H1 (cell line): ENCODE results near the gene NOTCH2. TPM values are rescaled to one million over a fixed set of nuclear protein-coding genes. Genes with fewer than 3 reads are reported as not detected.

ENCODE experiments used
- CTCF ChIA-PET: fragments of 300-600 bp; sonication (Branson Sonifier 250); formaldehyde crosslinking; loops from one replicate; lab custom pipeline; 2021; ENCODE audit not compliant: partially characterized antibody; lab: Charles Lee
- POLR2A ChIA-PET: fragments of 300-600 bp; sonication (Branson Sonifier 250); formaldehyde crosslinking; loops from one replicate; lab custom pipeline; 2021; ENCODE audit warnings: inconsistent platforms; ENCODE audit not compliant: partially characterized antibody; lab: Charles Lee
- DNase-seq, 2 experiments: peaks; one replicate each; pipeline versions ENCODE4 v3.0.0 to v3.0.0-alpha.2; 2010 to 2022; ENCODE audit warnings: low spot score in 2 of 2, low read depth in 1 of 2, mixed read lengths in 1 of 2
- FAIRE-seq: peaks from 2 replicates; lab custom pipeline; 2011; peaks lifted over from hg19 to GRCh38; lab: Jason Lieb, UNC
- H2AFZ ChIP-seq: 2 replicates; pipeline ENCODE4 v1.8.1; 2012; ENCODE audit warnings: low read length, inconsistent platforms
- H2AK5ac ChIP-seq: 2 replicates; pipeline ENCODE4 v1.6.1; 2013; ENCODE audit warnings: low read depth, low read length
- H2BK120ac ChIP-seq: replicated peaks from 2 replicates; pipeline ENCODE3; 2013; ENCODE audit warnings: low read depth, low read length, inconsistent platforms
- H2BK12ac ChIP-seq: 2 replicates; pipeline ENCODE4 v1.6.1; 2013; ENCODE audit warnings: low read depth, low read length
- H2BK15ac ChIP-seq: 2 replicates; pipeline ENCODE4 v1.6.1; 2013; ENCODE audit warnings: low read length
- H2BK20ac ChIP-seq: 2 replicates; pipeline ENCODE4 v1.6.1; 2013; ENCODE audit warnings: low read length
- H2BK5ac ChIP-seq: 2 replicates; pipeline ENCODE4 v1.6.1; 2013; ENCODE audit warnings: low read depth, low read length
- H3K14ac ChIP-seq: 2 replicates; pipeline ENCODE4 v1.6.1; 2013; ENCODE audit warnings: inconsistent platforms; ENCODE audit not compliant: insufficient read length
- H3K18ac ChIP-seq: 2 replicates; pipeline ENCODE4 v1.6.1; 2013; ENCODE audit warnings: low read length; ENCODE audit errors: extremely low read depth
- H3K23ac ChIP-seq: 2 replicates; pipeline ENCODE4 v1.6.1; 2013; ENCODE audit warnings: inconsistent platforms; ENCODE audit not compliant: insufficient read length
- H3K23me2 ChIP-seq: 2 replicates; pipeline ENCODE4 v1.6.1; 2013; ENCODE audit warnings: low read depth, low read length
- H3K27ac ChIP-seq: 2 replicates; pipeline ENCODE4 v1.6.1; 2011; ENCODE audit warnings: low read depth, low read length, inconsistent platforms
- H3K27me3 ChIP-seq, 4 experiments: replicated peaks in 1 of 4; 1 replicate in 1 of 4; 2 replicates in 3 of 4; pipeline versions ENCODE4 v1.6.1 to v1.8.1; 2011 to 2013; ENCODE audit warnings: low read length in 3 of 4, mild to moderate bottlenecking in 3 of 4, inconsistent platforms in 2 of 4, mixed read lengths in 2 of 4, moderate library complexity in 1 of 4; ENCODE audit not compliant: control insufficient read depth in 3 of 4, insufficient read depth in 3 of 4; ENCODE audit errors: extremely low read depth in 1 of 4
- H3K36me3 ChIP-seq, 4 experiments: 2 replicates each; pipeline versions ENCODE4 v1.6.1 to v1.8.1; 2011 to 2013; ENCODE audit warnings: mild to moderate bottlenecking in 4 of 4, low read length in 3 of 4, moderate library complexity in 2 of 4, control low read depth in 1 of 4, inconsistent platforms in 1 of 4; ENCODE audit not compliant: insufficient read depth in 4 of 4, control insufficient read depth in 2 of 4
- H3K4ac ChIP-seq: replicated peaks from 2 replicates; pipeline ENCODE3; 2013; ENCODE audit warnings: low read length, low read depth, mixed read lengths, inconsistent platforms; ENCODE audit not compliant: insufficient read length
- H3K4me1 ChIP-seq, 4 experiments: replicated peaks in 1 of 4; 1 replicate in 1 of 4; 2 replicates in 3 of 4; pipeline versions ENCODE4 v1.6.1 to v1.8.1; 2011 to 2013; ENCODE audit warnings: low read length in 3 of 4, inconsistent platforms in 2 of 4, mixed read lengths in 1 of 4; ENCODE audit not compliant: insufficient read depth in 4 of 4, control insufficient read depth in 3 of 4
- H3K4me2 ChIP-seq, 2 experiments: 2 replicates each; pipeline versions ENCODE4 v1.6.1 to v1.8.1; 2011 to 2013; ENCODE audit warnings: low read depth in 2 of 2, low read length in 2 of 2, control low read depth in 1 of 2, inconsistent platforms in 1 of 2, mild to moderate bottlenecking in 1 of 2; ENCODE audit not compliant: insufficient read depth in 1 of 2
- H3K4me3 ChIP-seq, 4 experiments: fragments of 200-600, 300-600 bp in 1 of 4; sonication (generic), shearing (Covaris generic), sonication (Bioruptor Twin) in 1 of 4; 2 replicates each; pipeline versions ENCODE4 v1.5.1 to v1.8.1; 2011 to 2016; ENCODE audit warnings: low read length in 4 of 4, low read depth in 3 of 4, control low read depth in 2 of 4, inconsistent platforms in 2 of 4, mild to moderate bottlenecking in 2 of 4, mixed read lengths in 1 of 4, moderate library complexity in 1 of 4; ENCODE audit not compliant: insufficient read depth in 2 of 4; ENCODE audit errors: extremely low read depth in 1 of 4
- H3K56ac ChIP-seq: replicated peaks from 2 replicates; pipeline ENCODE3; 2013; ENCODE audit warnings: low read depth, mild to moderate bottlenecking, mixed read lengths, low read length, inconsistent platforms; ENCODE audit not compliant: insufficient read length
- H3K79me1 ChIP-seq: 2 replicates; pipeline ENCODE4 v1.6.1; 2013; ENCODE audit warnings: low read depth, low read length, control low read depth
- H3K79me2 ChIP-seq, 2 experiments: 2 replicates each; pipeline versions ENCODE4 v1.6.1 to v1.8.1; 2012 to 2013; ENCODE audit warnings: low read length in 2 of 2, mild to moderate bottlenecking in 2 of 2, inconsistent platforms in 1 of 2; ENCODE audit not compliant: insufficient read depth in 2 of 2, control insufficient read depth in 1 of 2
- H3K9ac ChIP-seq, 4 experiments: replicated peaks in 1 of 4; 1 replicate in 1 of 4; 2 replicates in 3 of 4; pipeline versions ENCODE4 v1.6.1 to v1.8.1; 2011 to 2013; ENCODE audit warnings: low read depth in 3 of 4, low read length in 3 of 4, control low read depth in 2 of 4, mild to moderate bottlenecking in 2 of 4, moderate library complexity in 2 of 4, inconsistent platforms in 1 of 4; ENCODE audit errors: extremely low read depth in 1 of 4
- H3K9me3 ChIP-seq, 2 experiments: 2 replicates each; pipeline versions ENCODE4 v1.6.1 to v1.8.1; 2012 to 2013; ENCODE audit warnings: mild to moderate bottlenecking in 2 of 2, moderate library complexity in 2 of 2, control low read depth in 1 of 2, inconsistent platforms in 1 of 2, low read depth in 1 of 2, low read length in 1 of 2, mixed read lengths in 1 of 2; ENCODE audit not compliant: insufficient read depth in 2 of 2
- H4K20me1 ChIP-seq, 2 experiments: replicated peaks in 1 of 2; 2 replicates each; pipeline versions ENCODE3 to v1.8.1; 2011 to 2013; ENCODE audit warnings: inconsistent platforms in 2 of 2, low read length in 2 of 2, mild to moderate bottlenecking in 1 of 2; ENCODE audit not compliant: insufficient read depth in 2 of 2, control insufficient read depth in 1 of 2
- H4K5ac ChIP-seq: 2 replicates; pipeline ENCODE4 v1.6.1; 2013; ENCODE audit warnings: low read length, low read depth, mixed read lengths, inconsistent platforms; ENCODE audit not compliant: insufficient read length
- H4K8ac ChIP-seq: 2 replicates; pipeline ENCODE4 v1.8.0; 2013; ENCODE audit warnings: mild to moderate bottlenecking, moderate library complexity, low read length, inconsistent platforms; ENCODE audit not compliant: insufficient read depth; ENCODE audit errors: extremely low read depth
- H4K91ac ChIP-seq: replicated peaks from 2 replicates; pipeline ENCODE3; 2013; ENCODE audit warnings: low read length, mixed read lengths, inconsistent platforms; ENCODE audit not compliant: insufficient read length
- ATF2 ChIP-seq: IDR thresholded peaks from 2 replicates; pipeline ENCODE4 v1.6.1; 2012; ENCODE audit warnings: low read length, inconsistent platforms
- CBX5 ChIP-seq: fragments of 300-800, 300-1000 bp; sonication (generic); IDR thresholded peaks from 2 replicates; pipeline ENCODE4 v1.7.1; 2016; ENCODE audit warnings: antibody characterized with exemption, low read length, low read depth
- CEBPB ChIP-seq: IDR thresholded peaks from 2 replicates; pipeline ENCODE4 v1.6.1; 2012; ENCODE audit warnings: low read depth, low read length
- CTBP2 ChIP-seq: IDR thresholded peaks from 2 replicates; pipeline ENCODE4 v1.7.0; 2011; ENCODE audit warnings: borderline replicate concordance, mild to moderate bottlenecking, moderate library complexity, mixed read lengths, low read length; ENCODE audit not compliant: insufficient read depth, insufficient read length
- FOSL1 ChIP-seq: IDR thresholded peaks from 2 replicates; pipeline ENCODE4 v1.6.1; 2011; ENCODE audit warnings: mild to moderate bottlenecking, low read depth, low read length, moderate library complexity; ENCODE audit not compliant: insufficient read depth
- HDAC2 ChIP-seq, 2 experiments: fragments of 300-600 bp in 1 of 2; sonication (generic) in 1 of 2; IDR thresholded peaks; 2 replicates each; pipeline ENCODE4 v1.6.1; 2011 to 2012; ENCODE audit warnings: low read depth in 2 of 2, low read length in 2 of 2, mild to moderate bottlenecking in 2 of 2, moderate library complexity in 2 of 2, borderline replicate concordance in 1 of 2, inconsistent platforms in 1 of 2
- KDM5A ChIP-seq: fragments of 200-600 bp; IDR thresholded peaks from 2 replicates; pipeline ENCODE4 v1.7.1; 2012; ENCODE audit warnings: mild to moderate bottlenecking, low read length, inconsistent platforms, mixed read lengths
- POU5F1 ChIP-seq: IDR thresholded peaks from 2 replicates; pipeline ENCODE4 v1.6.1; 2011; ENCODE audit warnings: low read depth, mild to moderate bottlenecking, low read length, moderate library complexity
- SIN3A ChIP-seq, 2 experiments: IDR thresholded peaks in 1 of 2; conservative IDR thresholded peaks in 1 of 2; 2 replicates each; pipeline ENCODE4 v1.6.1; 2011 to 2012; ENCODE audit warnings: low read length in 2 of 2, improper control_type of control experiment in 1 of 2, low read depth in 1 of 2, mild to moderate bottlenecking in 1 of 2
- SIRT6 ChIP-seq: IDR thresholded peaks from one replicate; pipeline ENCODE4 v1.7.1; 2012; ENCODE audit warnings: low read length, inconsistent platforms
- TCF12 ChIP-seq: IDR thresholded peaks from 2 replicates; pipeline ENCODE4 v1.6.1; 2011; ENCODE audit warnings: low read depth, mild to moderate bottlenecking, low read length
- TEAD4 ChIP-seq: IDR thresholded peaks from 2 replicates; pipeline ENCODE4 v1.6.1; 2012; ENCODE audit warnings: low read depth, low read length, inconsistent platforms, mixed read lengths
- YY1 ChIP-seq: IDR thresholded peaks from 2 replicates; pipeline ENCODE4 v1.6.1; 2011; ENCODE audit warnings: low read depth, mild to moderate bottlenecking, low read length
- WGBS, 2 experiments: shearing (Covaris generic) in 1 of 2; methylation state at CpG; one replicate each; pipeline versions ENCODE4 v1.1.6 to v1.1.7; 2013 to 2015; ENCODE audit warnings: low lambda C conversion rate in 2 of 2, mixed read lengths in 2 of 2, inconsistent platforms in 1 of 2, low coverage in 1 of 2, missing lambda C conversion rate in 1 of 2; ENCODE audit not compliant: insufficient replicate concordance in 2 of 2, insufficient coverage in 1 of 2, insufficient read length in 1 of 2; ENCODE audit errors: extremely low coverage in 1 of 2, missing lambda C conversion rate in 1 of 2; 5-methylcytosine and 5-hydroxymethylcytosine counted together
- polyA plus RNA-seq, 7 experiments: library from polyadenylated mRNA; depleted of rRNA in 3 of 7; stranded (reverse) in 5 of 7; unstranded in 2 of 7; fragments of >200 nt in 5 of 7; fragments of 200-250 nt in 2 of 7; gene quantifications; 1 replicate in 5 of 7; 2 replicates in 1 of 7; 4 replicates in 1 of 7; pipeline versions ENCODE4 v1.2.1 to v1.2.3, GENCODE V29; 2011 to 2013; ENCODE audit warnings: missing spikeins in 2 of 7, mixed read lengths in 2 of 7
- total RNA-seq: library from RNA; stranded (reverse); fragmentation: NEBNext Ultra II Directional; extraction: Animal tissue kit (Norgen Biotek cat#: 25700); gene quantifications from 2 replicates; pipeline ENCODE4 v1.2.1, GENCODE V29; 2021

The NOTCH2 gene
- total and polyA plus RNA-seq, 2 of the 8 experiments (the other 6 are each of a cell fraction or from before 2014, with no cell fraction given), result 17.7 to 63.0 TPM

GRCh38 chr1:119975006-119975405 lies 94.5 kb downstream of the NOTCH2 start:
- Histone ChIP-seq H3K56ac (no peak overlapping the region), H3K27me3 (no peaks in the 10 kb centered on the region), H3K27ac (no peak overlapping the region), H2AK5ac (no peak overlapping the region), H3K79me1 (no peaks in the 10 kb centered on the region), H4K5ac (no peak overlapping the region), H3K4me2 (no peak overlapping the region), H3K18ac (no peak overlapping the region), H3K36me3 (no peaks in the 10 kb centered on the region), H4K8ac (no peak overlapping the region), H2BK20ac (no peak overlapping the region), H3K79me2 (no peaks in the 10 kb centered on the region), H3K9me3 (no peaks in the 10 kb centered on the region), H3K23me2 (no peaks in the 10 kb centered on the region), H2BK5ac (no peak overlapping the region), H2BK15ac (no peak overlapping the region), H2BK120ac (no peak overlapping the region), H3K23ac (no peak overlapping the region), H3K14ac (no peak overlapping the region), H3K4me1 (no peaks in the 10 kb centered on the region), H4K91ac (no peak overlapping the region), H2AFZ (no peak overlapping the region), H4K20me1 (no peaks in the 10 kb centered on the region), H3K9ac (no peak overlapping the region), H3K4ac (no peak overlapping the region), H3K4me3 (no peak overlapping the region), H2BK12ac (no peak overlapping the region)
- DNase-seq, result no peak
- WGBS, 2 experiments, result 81% methylated on average over 2 of the region's 2 CpGs; no CpG with 5 or more reads in 1 of the 2 experiments
- ChIA-PET POLR2A (interaction anchor here (0.7 kb wide), 1 partner anchor 169 kb away, joined by 3 read pairs; no protein-coding TSS in a partner anchor), CTCF (interaction anchor here (1.1 kb wide), 1 partner anchor 14 kb away, joined by 4 read pairs; no protein-coding TSS in a partner anchor)
- no peak for FAIRE-seq
- TF ChIP-seq TEAD4 (no peak), CEBPB (no peak), CBX5 (no peak), SIN3A (conservative IDR thresholded peaks at IDR 0.05 in 1 of 2, IDR thresholded peaks at IDR 0.05 in 1 of 2; ENCODE audit: low read depth in 1 of 2, low read length in 2 of 2) (no peak), KDM5A (no peak), YY1 (no peak), FOSL1 (no peak), POU5F1 (no peak), HDAC2 (IDR thresholded peaks at IDR 0.05; ENCODE audit: borderline replicate concordance in 1 of 2, low read depth in 2 of 2, low read length in 2 of 2) (no peak), CTBP2 (no peak), SIRT6 (no peak), TCF12 (no peak), ATF2 (no peak)
